Amniotic stem cell (primary cell): ENCODE data around the gene FREY1.

Experiments used
- DNase-seq: peaks from one replicate; lab custom pipeline; 2025; lab: John Stamatoyannopoulos, UW

The FREY1 gene

GRCh38 chr11:45928535-45929215 lies 21.6 kb upstream of the FREY1 start:
- no peak for DNase-seq

- DNase-seq = no peak
These were observed 20.8 kb upstream of the FREY1 start for GRCh38 chr11:45927684-45928413.

- DNase-seq = no peak
These were observed 20.2 kb upstream of the FREY1 start for GRCh38 chr11:45927332-45927683.

- no peak for DNase-seq
These were observed 19.7 kb upstream of the FREY1 start for GRCh38 chr11:45926536-45927331.

GRCh38 chr11:45926001-45926401 lies 18.9 kb upstream of the FREY1 start:
- no peak for DNase-seq

- DNase-seq = no peak
These were observed 18.5 kb upstream of the FREY1 start for GRCh38 chr11:45925550-45925949.

GRCh38 chr11:45924927-45925326 lies 17.9 kb upstream of the FREY1 start:
- no peak for DNase-seq

GRCh38 chr11:45924036-45924915 lies 17.2 kb upstream of the FREY1 start:
- DNase-seq = no peak

- DNase-seq = no peak
These were observed 15.5 kb upstream of the FREY1 start, which contains the start of gene LARGE2 for GRCh38 chr11:45922425-45923082. Gene LARGE2 (plus strand): TSS chr11:45922656. CDS start chr11:45922883, 227 bp downstream.

- no peak for DNase-seq
These were observed 14.7 kb upstream of the FREY1 start for GRCh38 chr11:45921561-45922424.

- no peak for DNase-seq
These were observed 13.7 kb upstream of the FREY1 start for GRCh38 chr11:45920531-45921477.

- no peak for DNase-seq
These were observed 12.9 kb upstream of the FREY1 start for GRCh38 chr11:45919806-45920530.

GRCh38 chr11:45918962-45919675 lies 12.0 kb upstream of the FREY1 start:
- DNase-seq = no peak

- DNase-seq = peak; percentile 37
These were observed 11.4 kb upstream of the FREY1 start for GRCh38 chr11:45918331-45918941.

GRCh38 chr11:45917623-45918330 lies 10.7 kb upstream of the FREY1 start, which contains the start of gene PEX16:
Gene PEX16 (minus strand): TSS chr11:45917877. CDS start chr11:45917811, 66 bp downstream.
- DNase-seq = peak; percentile 97

- no peak for DNase-seq
These were observed 10.2 kb upstream of the FREY1 start for GRCh38 chr11:45917286-45917622.

GRCh38 chr11:45915446-45915845 lies 8.4 kb upstream of the FREY1 start:
- no peak for DNase-seq
